Activated CD4-positive, alpha-beta T cell treated with anti-CD3 and anti-CD28 coated beads, Interleukin-2, amount 50 U/mL, for 4 hours (primary cell): ENCODE results near the gene SF3B3.
"Not testable (repeated sequence)": the region's sequence is repeated elsewhere in the genome, so short reads cannot be mapped to it uniquely, and the experiment has no call there.

ENCODE experiments used
- DNase-seq, 2 experiments: peaks; one replicate each; pipeline ENCODE4 v3.0.0-alpha.2; 2020

Gene SF3B3

GRCh38 chr16:70569752-70570151 lies 46.1 kb downstream of the SF3B3 start:
- no peak for DNase-seq

DNA sequence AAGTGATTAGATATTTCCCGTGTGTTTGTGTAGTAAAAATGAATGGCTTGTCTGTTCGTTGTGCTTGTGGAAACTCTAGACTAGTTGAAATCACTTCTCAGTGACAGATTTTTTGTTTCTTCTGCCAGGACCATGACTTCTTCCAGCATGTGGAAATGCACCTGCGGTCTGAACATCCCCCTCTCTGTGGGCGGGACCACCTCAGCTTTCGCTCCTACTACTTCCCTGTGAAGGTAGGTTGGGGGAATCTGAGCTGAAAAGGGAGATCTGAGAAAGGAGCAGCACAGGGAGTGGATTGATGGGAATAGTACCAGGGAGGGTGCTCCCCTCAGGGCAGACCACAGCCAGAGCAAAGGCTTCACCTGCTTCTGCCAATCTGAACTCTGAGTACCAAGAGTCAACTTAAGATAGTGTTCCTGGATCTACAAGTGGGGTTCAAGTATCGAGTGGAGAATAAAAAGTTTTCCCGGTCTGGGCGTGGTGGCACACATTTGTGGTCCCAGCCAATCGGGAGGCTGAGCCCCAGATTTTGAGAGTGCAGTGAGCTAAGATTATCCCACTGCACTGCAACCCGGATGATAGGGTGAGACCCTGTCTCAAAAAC lies 47.5 kb downstream of the SF3B3 start:
- DNase-seq, result no peak

DNA sequence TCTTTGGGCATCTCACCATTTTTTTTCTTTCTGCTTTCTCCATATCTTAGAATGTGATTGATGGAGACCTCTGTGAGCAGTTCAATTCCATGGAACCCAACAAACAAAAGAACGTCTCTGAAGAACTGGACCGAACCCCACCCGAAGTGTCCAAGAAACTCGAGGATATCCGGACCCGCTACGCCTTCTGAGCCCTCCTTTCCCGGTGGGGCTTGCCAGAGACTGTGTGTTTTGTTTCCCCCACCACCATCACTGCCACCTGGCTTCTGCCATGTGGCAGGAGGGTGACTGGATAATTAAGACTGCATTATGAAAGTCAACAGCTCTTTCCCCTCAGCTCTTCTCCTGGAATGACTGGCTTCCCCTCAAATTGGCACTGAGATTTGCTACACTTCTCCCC lies 48.0 kb downstream of the SF3B3 start:
- DNase-seq, result no peak

DNA sequence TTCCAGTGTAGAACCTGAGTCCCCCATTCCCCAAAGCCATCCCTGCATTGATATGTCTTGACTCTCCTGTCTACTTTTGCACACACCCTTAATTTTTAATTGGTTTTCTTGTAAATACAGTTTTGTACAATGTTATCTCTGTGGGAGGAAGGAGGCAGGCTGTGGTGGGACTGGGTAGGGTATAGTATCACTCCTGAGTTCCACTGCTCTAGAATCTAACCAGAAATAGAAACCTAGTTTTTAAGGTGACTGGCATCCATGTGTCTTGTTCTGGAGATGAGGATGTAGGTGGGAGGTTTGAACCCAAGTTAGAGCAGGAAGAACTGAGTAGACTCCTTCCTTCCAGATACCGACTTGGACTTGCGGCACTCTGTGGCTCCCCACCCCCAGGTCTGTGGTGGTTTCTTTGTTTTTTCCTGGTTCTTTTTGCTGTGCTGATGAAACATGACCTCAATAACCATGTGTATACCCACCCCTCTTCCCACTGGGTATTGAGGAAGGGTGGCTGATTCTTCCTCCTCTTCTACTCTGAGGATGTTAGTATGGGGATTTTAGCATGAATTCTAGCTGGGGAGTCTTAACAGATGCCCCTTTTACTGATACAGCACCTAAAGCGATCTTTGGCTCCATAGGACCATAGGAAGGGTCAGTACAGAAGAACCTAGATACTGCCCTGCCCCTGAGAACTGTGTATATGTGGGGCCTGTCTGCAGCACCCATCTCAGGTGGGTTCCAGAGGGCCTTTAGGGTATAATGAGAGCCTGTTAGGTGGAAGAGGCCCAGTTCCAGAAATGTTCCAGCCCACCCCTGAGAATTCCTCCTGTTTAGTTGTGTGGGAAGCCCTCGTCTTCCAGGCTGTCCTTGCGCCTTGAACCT lies 48.7 kb downstream of the SF3B3 start:
- DNase-seq, result no peak

- DNase-seq, result no peak
Measured at GRCh38 chr16:70572926-70573270, 49.3 kb downstream of the SF3B3 start.

DNA sequence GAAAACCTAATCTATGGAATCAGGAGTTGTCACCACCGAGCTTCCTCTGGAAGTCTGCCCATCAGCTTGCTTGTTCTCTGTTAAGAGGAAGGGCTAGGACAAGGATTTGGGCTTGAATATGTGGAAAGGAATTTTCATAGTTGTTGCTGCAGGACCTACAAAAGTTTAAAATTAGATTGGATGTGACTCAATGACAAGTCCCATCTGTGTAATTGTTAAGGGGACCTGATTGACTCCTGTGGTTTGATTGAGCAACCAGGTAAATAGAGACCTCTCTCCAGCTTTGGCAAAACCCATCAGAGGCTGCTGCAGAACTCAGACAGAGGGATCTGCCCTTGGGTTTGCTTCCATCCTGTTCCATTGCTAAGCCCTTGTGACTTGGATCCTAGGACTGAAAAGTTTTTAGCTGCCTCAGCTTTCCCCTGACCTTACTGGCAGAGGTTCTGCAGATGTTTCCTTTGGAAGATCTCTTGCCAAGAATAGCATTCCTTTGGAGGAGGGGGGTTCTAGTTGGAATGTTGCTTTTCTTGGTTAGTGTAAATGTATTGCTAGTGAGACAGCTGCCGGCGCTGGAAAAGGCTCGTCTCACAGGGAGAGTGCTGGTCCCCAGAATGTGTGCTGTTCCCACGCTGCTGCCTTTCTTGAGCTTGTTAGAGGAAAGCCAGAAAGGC lies 50.0 kb downstream of the SF3B3 start:
- DNase-seq, result no peak

GRCh38 chr16:70574595-70575271 lies 51.1 kb downstream of the SF3B3 start:
- no peak for DNase-seq

DNA sequence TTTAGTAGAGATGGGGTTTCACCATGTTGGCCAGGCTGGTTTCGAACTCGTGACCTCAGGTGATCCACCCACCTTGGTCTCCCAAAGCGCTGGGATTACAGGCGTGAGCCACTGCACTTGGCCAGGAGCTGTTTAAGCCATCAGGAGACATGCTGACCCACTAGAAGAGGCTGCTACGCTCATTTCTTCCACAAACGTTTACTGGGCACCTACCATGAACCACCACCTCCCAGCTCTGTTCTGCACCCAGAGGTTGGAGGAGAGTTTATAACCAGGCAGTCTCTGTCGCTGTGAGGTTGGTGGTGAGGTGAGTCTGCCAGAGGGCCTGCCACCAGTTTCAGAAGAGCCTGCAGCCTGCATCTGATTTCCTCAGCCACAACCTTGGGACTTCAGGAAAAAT lies 51.8 kb downstream of the SF3B3 start:
- no peak for DNase-seq

DNA sequence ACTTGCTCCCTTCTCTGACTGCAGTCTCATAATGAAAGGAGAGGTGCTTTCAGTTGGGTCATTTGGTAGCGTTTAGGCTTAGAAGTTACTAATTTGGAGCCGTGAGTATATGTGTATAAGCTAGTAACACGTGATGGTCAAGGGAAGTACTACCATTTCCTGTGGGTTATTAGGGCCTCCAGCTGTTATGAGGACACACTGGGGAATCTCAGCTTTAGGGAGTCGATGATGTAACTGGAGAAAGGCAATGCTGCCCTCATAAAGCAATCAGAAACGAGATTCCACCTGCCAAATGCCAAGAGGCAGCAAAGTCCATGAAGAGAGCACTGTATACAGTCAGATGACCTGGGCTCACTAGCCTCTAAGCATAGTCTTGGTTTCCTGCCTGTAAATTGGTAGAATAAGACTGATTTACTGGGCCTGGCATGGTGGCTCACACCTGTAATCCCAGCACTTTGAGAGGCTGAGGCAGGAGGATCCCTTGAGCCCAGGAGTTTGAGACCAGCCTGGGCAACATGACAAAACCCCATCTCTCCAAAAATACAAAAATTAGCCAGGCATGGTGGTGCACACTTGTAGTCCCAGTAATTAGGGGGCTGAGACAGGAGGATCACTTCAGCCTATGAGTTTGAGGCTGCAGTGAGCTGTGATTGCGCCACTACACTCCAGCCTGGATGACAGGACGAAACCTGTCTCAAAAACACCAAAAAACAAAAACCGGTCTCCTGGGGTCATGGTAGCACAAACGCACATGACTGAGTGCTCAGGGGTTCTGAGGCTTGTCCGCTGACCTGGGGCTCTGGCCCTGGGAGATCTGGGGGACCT lies 53.0 kb downstream of the SF3B3 start:
- DNase-seq, result no peak

GRCh38 chr16:70577256-70577698 lies 53.7 kb downstream of the SF3B3 start:
- no peak for DNase-seq

- no peak for DNase-seq
Measured at GRCh38 chr16:70578035-70578434, 54.4 kb downstream of the SF3B3 start.

DNA sequence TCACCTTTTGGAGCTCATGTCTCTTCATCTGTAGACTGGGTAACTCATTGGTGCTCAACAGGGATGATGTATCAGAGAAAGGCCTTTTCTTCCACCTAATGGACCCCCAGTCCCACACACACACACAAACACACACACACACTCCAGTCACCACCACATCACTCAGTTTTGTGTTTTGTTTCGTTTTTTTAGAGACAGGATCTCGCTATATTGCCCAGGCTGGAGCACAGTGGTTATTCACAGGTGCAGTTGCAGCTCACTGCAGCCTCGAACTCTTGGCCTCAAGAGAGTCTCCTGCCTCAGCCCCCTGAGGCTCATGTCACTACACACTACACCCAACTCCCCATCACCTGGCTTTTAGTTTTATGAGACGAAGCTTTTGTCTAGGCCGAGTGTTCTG lies 55.6 kb downstream of the SF3B3 start:
- no peak for DNase-seq

DNA sequence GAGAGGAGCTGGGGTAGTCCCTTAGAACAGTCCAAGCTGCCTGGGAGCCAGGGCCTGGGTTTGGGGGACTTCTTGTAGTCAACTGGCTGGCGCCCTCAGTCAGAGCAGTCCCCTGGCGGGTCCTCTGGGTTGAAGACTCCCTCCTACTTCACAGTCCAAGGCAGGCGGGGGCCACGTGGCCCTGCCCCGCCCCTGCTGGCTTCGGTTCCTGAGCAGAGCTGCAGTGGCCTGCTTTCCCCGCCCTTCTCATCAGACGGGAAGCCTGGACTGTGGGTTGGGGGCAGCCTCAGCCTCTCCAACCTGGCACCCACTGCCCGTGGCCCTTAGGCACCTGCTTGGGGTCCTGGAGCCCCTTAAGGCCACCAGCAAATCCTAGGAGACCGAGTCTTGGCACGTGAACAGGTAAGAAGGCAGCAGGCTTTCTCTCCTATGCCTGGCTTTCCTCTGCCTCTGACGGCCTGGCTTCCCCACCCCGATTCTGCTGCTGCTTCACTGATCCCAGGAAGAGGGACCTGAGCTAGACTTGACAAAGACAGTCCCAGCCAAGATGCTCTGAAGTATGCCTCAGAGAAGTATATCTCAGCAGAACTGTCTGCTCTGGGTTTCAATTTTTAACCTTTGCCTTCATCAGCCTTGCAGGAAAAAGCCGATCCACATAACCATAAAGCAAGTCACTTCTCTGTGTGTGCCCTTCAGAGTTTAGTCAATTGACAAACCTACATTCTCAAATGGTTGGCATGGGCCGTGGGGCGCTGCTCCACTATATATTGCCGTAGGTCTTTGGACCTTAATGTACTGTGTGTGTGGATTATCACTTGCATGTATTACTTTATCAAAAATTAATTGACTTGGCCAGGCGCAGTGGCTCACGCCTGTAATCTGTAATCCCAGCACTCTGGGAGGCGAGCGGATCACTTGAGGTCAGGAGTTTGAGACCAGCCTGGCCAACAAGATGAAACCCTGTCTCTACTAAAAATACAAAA lies 56.3 kb downstream of the SF3B3 start:
- DNase-seq, result no peak

- DNase-seq, result no peak
Measured at GRCh38 chr16:70582280-70582978, 58.8 kb downstream of the SF3B3 start.

DNA sequence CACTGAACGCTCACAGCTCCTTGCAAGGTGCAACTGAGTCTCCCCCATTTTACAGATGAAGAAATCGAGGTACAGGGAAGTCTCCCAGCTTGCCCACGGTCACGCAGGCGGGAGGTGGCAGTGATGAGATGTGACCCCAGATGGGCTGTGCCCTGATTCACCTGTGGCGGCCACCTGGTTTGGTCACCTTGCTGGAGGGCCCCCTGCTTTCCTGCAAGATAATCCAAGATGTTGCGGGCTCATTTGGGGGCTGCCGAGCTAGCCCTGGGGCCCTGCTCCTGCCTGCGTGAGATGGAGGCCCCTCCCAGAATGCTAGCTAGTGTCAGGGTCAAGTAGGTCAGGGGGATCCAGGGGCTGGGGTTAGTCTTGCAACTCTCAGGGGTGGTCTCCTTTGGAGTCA lies 63.1 kb downstream of the SF3B3 start:
- no peak for DNase-seq

- no peak for DNase-seq
Measured at GRCh38 chr16:70588565-70588964, 64.9 kb downstream of the SF3B3 start.

DNA sequence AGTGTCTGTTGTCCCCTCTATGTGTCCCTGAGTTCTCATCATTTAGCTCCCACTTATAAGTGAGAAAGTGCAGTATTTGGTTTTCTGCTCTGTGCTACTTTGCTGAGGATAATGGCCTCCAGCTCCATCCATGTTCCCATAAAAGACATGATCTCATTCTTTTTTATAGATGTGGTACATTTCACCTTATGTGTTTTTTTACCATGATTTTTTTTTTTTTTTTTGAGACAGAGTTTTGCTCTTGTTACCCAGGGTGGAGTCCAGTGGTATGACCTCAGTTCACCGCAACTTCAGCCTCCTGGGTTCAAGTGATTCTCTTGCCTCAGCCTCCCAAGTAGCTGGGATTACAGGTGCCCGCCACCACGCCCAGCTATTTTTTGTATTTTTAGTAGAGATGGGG lies 65.8 kb downstream of the SF3B3 start:
- not testable (repeated sequence) for DNase-seq

DNA sequence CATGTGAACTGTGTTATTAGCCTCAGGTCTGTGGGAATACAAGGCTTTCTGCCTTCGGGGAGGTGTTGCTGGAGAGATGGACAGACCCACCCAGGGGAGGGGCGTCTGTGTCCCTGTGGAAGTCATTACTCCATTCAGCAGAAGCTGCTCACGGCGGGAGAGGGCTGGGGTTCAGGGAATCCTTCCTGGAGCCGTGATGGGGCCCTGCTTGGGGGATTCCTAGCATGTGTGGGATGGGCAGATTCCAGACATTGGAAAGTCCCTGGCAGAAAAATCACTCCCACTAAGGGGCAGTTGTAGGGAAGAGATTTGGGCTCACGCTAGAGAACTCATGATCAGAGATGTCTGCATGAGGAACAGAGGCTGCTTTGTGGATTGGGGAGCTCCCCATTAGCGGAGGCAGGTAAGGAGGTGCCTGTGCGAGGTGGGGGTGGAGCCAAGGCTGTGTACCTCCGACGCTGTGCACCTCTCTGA lies 66.4 kb downstream of the SF3B3 start:
- no peak for DNase-seq

DNA sequence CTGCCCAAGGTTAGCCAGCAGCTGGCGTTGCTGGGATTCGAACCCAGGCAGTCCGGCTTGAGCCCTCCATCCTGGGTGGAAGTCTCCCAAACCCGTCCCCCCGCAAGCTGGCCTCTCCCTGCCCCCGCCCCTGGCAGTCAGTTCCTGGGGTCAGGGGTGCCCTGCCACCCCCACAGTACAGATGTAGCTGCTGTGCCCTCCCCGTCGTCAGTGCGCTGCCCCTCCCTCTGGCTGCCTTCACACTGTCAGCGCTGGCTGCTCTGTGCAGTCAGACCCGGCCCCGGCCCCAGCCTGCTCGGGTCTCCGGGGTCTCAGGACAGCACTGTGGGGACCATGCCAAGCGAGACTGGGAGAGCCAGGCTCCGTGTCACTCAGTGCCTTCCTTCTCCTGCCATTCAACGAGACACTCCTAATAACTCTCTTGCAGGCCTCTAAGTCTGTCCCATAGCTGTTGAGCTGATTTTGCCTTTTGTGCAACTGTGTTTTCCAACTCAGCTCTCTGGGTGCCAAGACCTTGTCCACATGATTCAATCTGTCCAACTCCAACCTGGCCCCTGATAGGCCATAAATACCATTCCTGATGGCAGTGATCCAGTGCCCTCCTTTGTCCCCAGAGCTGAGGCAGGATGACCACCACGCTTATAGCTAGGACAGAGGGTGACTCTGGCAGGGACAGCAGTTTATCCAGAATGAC lies 67.3 kb downstream of the SF3B3 start:
- no peak for DNase-seq

DNA sequence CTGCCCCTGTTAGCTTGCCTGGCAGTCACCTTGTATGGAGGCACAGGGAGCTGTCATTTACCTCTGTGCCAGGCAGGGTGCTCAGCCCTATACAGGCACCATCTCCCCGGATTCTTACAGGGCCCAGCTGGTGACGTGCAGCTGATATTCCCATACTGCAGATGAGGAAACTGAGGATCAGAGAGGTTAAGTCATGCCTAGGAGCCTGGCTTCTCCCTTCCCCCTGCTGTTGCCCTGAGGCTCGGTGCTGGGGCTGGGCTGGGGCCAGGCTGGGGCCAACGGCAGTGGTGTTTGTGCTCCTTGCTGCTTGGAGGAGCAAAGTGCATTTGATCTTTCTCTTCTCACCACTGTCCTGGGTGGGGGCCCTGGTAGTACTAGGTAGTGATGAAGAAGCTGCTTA lies 68.0 kb downstream of the SF3B3 start:
- no peak for DNase-seq
